Skin of body (tissue), 1 donor: ENCODE measurements around the gene POLR2I. TPM values are rescaled to one million over a fixed set of nuclear protein-coding genes. Genes with fewer than 3 reads are reported as not detected.

Source experiments
- total RNA-seq: library from RNA; depleted of rRNA; stranded (reverse); fragments of >200 nt; gene quantifications from one replicate; pipeline ENCODE4 v1.2.3, GENCODE V29; 2014

Gene POLR2I
- total RNA-seq, 1 donor from 2014 or later: 64.2 TPM

Other genes with a start within 250 kb of the POLR2I start
- 3.0 TPM for gene APLP1, start 246.3 kb downstream of the POLR2I start, total RNA-seq
- gene NFKBID, start 214.3 kb downstream of the POLR2I start, total RNA-seq: 12.0 TPM
- gene HCST, start 212.3 kb downstream of the POLR2I start, total RNA-seq: 2.7 TPM
- gene TYROBP, start 206.6 kb downstream of the POLR2I start, total RNA-seq: 14.1 TPM
- 2.8 TPM for gene LRFN3, start 178.5 kb downstream of the POLR2I start, total RNA-seq
- 11.2 TPM for gene SDHAF1, start 119.7 kb downstream of the POLR2I start, total RNA-seq
- not detected for gene SYNE4, start 106.1 kb downstream of the POLR2I start, total RNA-seq
- 9.2 TPM for gene ALKBH6, start 100.7 kb downstream of the POLR2I start, total RNA-seq
- gene CLIP3, start 82.0 kb downstream of the POLR2I start, total RNA-seq: 4.2 TPM
- gene THAP8, start 60.6 kb downstream of the POLR2I start, total RNA-seq: 2.3 TPM
- 2.5 TPM for gene WDR62, start 60.0 kb downstream of the POLR2I start, total RNA-seq
- gene OVOL3, start 3.7 kb downstream of the POLR2I start, total RNA-seq: not detected
- 57.9 TPM for gene TBCB, start 593 bp upstream of the POLR2I start, total RNA-seq
- gene CAPNS1, start 25.2 kb upstream of the POLR2I start, total RNA-seq: 141 TPM
- 43.5 TPM for gene COX7A1, start 37.6 kb upstream of the POLR2I start, total RNA-seq
- 8.2 TPM for gene ZNF565, start 99.8 kb upstream of the POLR2I start, total RNA-seq
- gene ZNF146, start 100.2 kb upstream of the POLR2I start, total RNA-seq: 89.4 TPM